Colonic mucosa (tissue), 4 donors: ENCODE measurements around the gene IMPDH1. TPM values are rescaled to one million over a fixed set of nuclear protein-coding genes. Genes with fewer than 3 reads are reported as not detected.

Experiments used
- DNase-seq: peaks from one replicate; pipeline ENCODE4 v3.0.0-alpha.2; 2020
- H3K27ac ChIP-seq: fragments of 200-600 bp; one replicate; pipeline ENCODE4 v1.8.0; 2021
- H3K27me3 ChIP-seq: fragments of 200-600 bp; one replicate; pipeline ENCODE4 v1.8.0; 2021
- H3K36me3 ChIP-seq: fragments of 200-600 bp; one replicate; pipeline ENCODE4 v1.8.0; 2021
- H3K4me1 ChIP-seq: fragments of 200-600 bp; one replicate; pipeline ENCODE4 v1.8.0; 2021; ENCODE audit warnings: mild to moderate bottlenecking
- H3K4me3 ChIP-seq: fragments of 200-600 bp; one replicate; pipeline ENCODE4 v1.8.0; 2021
- H3K9ac ChIP-seq, 2 donors: one replicate each; pipeline ENCODE4 v1.7.0; 2013; ENCODE audit warnings: control low read depth in 2 of 2, low read depth in 2 of 2, low read length in 2 of 2
- H3K9me3 ChIP-seq: fragments of 200-600 bp; one replicate; pipeline ENCODE4 v1.8.0; 2021
- intact Hi-C: fragments of 100-400 bp; cut with DNase I; formaldehyde crosslinking; loops from one replicate; pipeline ENCODE4 v1.14.1; 2022
- total RNA-seq, 2 donors: library from RNA; stranded (reverse); fragmentation: NEBNext Ultra II Directional in 1 of 2; extraction: Animal tissue kit (Norgen Biotek cat#: 25700) in 1 of 2; gene quantifications; one replicate each; pipeline ENCODE4 v1.2.1, GENCODE V29; 2021
- TF ChIP-seq, protein P1 (sequence below): fragments of 200-600 bp; IDR thresholded peaks from one replicate; pipeline ENCODE4 v1.8.0; 2022; ENCODE audit warnings: antibody characterized with exemption, mild to moderate bottlenecking
- donor health status: healthy.
- donor health status: DM: no; HTN: no; CAD: no.
- donor health status: DM: no; HTN: no; CAD: no.

The IMPDH1 gene
- total RNA-seq, 2 donors from 2014 or later, result 37.5 to 50.0 TPM

DNA sequence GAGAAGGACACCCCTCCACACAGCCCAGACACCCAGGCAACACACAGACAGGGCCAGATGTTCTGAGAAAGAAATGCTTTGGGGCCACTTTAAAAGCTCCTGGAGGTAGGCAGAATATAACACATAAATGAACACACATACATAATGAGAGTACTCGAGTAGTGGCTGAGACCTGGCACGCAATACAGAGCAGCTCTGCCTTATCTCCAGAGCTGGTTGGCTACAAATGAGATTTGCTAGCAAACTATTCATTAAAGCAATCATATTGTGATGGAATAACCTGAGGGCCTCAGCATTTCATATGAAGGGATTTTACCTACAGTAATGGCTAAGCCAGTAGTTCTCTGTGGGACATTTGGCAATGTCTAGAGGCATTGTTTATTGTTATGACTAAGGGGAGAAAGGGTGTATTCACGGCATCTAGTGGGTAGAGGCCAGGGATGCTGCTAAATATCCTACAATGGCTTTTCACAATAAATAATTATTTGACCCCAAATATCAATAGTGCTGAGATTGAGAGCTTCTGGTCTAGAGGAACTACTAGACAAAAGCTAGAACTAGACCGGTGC, 5.5 kb upstream of the IMPDH1 start:
- no peaks in the 10 kb centered on the region for H3K36me3 ChIP-seq
- DNase-seq, result no peak
- intact Hi-C loops, result no loop called here
- H3K27me3 ChIP-seq, result no peaks in the 10 kb centered on the region
- H3K4me1 ChIP-seq, result no peaks in the 10 kb centered on the region
- H3K9ac ChIP-seq, result no peak overlapping the region
- H3K4me3 ChIP-seq, result no peak overlapping the region
- no peaks in the 10 kb centered on the region for H3K9me3 ChIP-seq
- H3K27ac ChIP-seq, result no peak overlapping the region
- TF ChIP-seq, protein P1, sequence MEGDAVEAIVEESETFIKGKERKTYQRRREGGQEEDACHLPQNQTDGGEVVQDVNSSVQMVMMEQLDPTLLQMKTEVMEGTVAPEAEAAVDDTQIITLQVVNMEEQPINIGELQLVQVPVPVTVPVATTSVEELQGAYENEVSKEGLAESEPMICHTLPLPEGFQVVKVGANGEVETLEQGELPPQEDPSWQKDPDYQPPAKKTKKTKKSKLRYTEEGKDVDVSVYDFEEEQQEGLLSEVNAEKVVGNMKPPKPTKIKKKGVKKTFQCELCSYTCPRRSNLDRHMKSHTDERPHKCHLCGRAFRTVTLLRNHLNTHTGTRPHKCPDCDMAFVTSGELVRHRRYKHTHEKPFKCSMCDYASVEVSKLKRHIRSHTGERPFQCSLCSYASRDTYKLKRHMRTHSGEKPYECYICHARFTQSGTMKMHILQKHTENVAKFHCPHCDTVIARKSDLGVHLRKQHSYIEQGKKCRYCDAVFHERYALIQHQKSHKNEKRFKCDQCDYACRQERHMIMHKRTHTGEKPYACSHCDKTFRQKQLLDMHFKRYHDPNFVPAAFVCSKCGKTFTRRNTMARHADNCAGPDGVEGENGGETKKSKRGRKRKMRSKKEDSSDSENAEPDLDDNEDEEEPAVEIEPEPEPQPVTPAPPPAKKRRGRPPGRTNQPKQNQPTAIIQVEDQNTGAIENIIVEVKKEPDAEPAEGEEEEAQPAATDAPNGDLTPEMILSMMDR, result no peak

DNA sequence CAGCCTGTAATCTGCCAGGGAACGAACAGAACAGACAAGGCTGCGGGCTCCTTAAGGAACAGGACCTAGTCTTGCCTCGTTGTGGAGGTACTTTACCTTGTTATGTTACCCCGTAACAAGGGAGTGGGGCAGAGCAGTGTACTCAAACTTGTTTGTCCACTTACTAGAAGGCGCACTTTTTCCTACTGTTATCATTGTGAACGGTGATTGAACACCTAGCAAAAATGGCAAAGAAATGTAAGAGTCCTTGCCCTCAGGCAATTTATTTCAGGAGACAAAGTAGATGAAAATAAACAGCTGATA, 620 bp upstream of the IMPDH1 start:
- Histone ChIP-seq H3K27me3 (no peaks in the 10 kb centered on the region), H3K9me3 (no peaks in the 10 kb centered on the region), H3K27ac (peak overlapping the region; percentile 84), H3K9ac (peak overlapping the region; percentile 80 to 92), H3K4me3 (peak overlapping the region; percentile 61), H3K36me3 (no peaks in the 10 kb centered on the region), H3K4me1 (peaks cover 4% of the 10 kb centered on the region)
- DNase-seq, result no peak
- intact Hi-C loops, result no loop called here
- TF ChIP-seq, protein P1, result no peak

DNA sequence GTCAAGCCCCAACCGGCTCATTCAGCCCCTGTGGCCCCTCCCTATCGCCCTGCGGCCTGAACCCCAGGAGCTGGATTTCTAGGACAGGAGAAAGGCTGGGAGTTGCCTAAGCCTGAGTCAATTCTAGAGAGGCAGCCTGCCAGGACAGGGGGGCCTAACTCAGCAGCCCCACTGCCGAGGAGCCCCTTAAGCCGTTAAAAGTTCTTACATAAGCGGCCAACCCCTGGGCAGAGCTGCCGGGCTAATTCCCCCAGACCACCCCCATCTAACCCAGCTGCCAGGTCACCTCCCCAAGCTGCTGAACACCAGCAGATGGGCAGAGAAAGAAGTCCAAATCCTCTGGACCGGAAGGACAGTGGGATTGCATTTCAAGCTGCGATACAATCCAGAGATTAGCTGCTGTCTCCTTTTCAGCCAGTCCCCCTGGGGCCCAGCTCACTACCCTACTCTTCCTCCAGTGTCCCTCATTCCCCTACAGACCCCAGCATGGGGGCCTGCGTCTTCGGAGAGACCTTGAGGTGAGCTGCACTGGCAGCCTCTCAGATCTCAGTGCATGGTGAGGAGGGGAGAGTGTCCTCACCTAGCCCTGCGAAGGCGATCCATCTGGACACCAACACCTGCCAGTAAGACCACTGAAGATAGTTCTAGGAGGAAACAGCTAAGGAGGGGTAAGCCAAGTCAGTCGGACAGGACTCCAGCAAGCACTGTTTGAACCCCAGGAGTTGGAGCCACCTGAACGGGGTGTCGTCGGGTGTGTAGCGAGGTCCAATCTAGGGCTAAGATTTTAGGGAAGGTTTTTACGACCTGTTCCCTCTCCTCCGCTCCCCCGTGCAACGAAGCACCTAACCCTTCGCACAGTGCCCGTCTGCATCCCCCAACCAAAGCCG, 830 bp downstream of the IMPDH1 start:
- intact Hi-C loops, result no loop called here
- TF ChIP-seq, protein P1, result no peak
- Histone ChIP-seq H3K4me1 (peaks cover 11% of the 10 kb centered on the region), H3K9ac (peak overlapping the region; percentile 63 to 92), H3K27ac (peak overlapping the region; percentile 84), H3K36me3 (no peaks in the 10 kb centered on the region), H3K4me3 (peak overlapping the region; percentile 61), H3K27me3 (no peaks in the 10 kb centered on the region), H3K9me3 (no peaks in the 10 kb centered on the region)
- peak; percentile 41 for DNase-seq

DNA sequence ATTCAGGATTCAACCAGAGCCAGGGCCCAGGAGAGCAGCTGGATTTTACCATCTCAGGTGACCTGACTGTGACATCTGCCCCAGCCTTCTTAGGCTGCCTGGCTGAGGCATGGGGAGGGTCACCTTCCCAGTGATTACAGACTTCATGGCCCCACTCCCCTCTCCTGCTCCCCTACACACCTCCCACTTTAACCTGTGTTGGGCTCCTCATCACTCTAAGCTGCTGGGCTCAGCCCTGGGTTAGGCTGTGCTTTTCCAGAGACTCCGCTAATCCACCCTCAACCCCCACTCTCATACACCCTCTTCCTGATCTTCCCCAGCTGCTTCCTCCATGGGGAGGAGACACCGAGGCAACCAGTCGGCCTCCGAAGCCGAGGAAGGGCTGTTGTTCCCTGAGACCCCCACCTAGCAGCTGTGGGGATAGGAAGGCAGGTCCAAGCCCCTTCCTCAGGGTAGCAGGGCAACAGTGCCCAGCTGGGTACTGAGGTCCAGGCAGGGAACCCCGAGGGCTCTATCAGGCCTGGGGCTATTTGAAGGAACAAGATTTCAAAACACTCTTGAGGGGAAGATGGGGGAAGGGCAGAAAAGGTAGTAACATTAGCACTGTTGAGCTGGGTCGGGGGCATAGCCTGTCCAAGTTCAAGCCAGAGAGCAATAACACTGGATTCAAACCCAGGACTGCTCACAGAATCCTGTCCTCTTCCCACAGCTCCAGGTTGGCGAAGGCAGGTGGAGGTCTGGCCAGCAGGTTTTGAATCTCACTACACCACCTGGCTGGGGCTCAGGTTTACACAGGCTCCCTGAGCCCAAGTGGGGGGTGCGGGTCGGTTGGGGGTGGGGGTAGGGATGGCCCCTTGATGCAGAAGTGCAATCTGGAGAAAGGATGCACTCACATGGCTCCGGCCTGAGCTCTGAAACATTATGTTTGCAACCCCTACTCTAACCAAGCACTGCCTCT, 1.8 kb downstream of the IMPDH1 start:
- intact Hi-C loops, result no loop called here
- H3K27ac ChIP-seq, result peak overlapping the region; percentile 84
- peak overlapping the region; percentile 61 for H3K4me3 ChIP-seq
- H3K9me3 ChIP-seq, result no peaks in the 10 kb centered on the region
- peak overlapping the region in 1 of 2 donors; percentile 24 for H3K9ac ChIP-seq
- no peaks in the 10 kb centered on the region for H3K36me3 ChIP-seq
- no peaks in the 10 kb centered on the region for H3K27me3 ChIP-seq
- peak; percentile 30 for DNase-seq
- peaks cover 11% of the 10 kb centered on the region for H3K4me1 ChIP-seq
- TF ChIP-seq, protein P1, result no peak

DNA sequence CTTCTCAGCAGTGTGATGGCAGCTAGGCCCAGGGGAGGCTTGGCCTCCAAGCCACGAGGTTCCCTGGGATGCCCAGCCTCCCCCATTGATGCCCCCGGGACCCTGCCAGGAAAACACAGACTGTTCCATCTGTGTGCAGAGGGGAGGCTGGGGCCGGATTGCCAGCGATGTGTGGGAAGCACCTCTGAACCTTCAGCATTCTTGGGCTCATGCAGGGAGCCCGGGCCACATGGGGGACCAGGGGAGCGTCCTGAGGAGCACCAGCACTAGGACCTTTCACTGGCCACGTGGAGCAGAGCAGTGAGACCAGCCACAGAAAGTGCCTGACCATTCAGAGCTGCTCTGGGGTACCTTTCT, 2.6 kb downstream of the IMPDH1 start:
- intact Hi-C loops, result no loop called here
- Histone ChIP-seq H3K27ac (no peak overlapping the region), H3K4me3 (no peak overlapping the region), H3K4me1 (peaks cover 11% of the 10 kb centered on the region), H3K9me3 (no peaks in the 10 kb centered on the region), H3K9ac (peak overlapping the region in 1 of 2 donors; percentile 24), H3K27me3 (no peaks in the 10 kb centered on the region), H3K36me3 (no peaks in the 10 kb centered on the region)
- DNase-seq, result no peak
- TF ChIP-seq, protein P1, result no peak
